Vagina (tissue), 2 donors: ENCODE data around the gene LIN37.

Experiments
- CTCF ChIP-seq, 3 experiments: fragments of 450-650 bp in 2 of 3; fragments of 200-600 bp in 1 of 3; sonication (generic) in 1 of 3; IDR thresholded peaks; one replicate each; pipeline ENCODE4 v1.5.1; 2017 to 2019; ENCODE audit warnings: antibody characterized with exemption in 3 of 3, mild to moderate bottlenecking in 2 of 3, moderate library complexity in 2 of 3
- POLR2A ChIP-seq, 2 donors: fragments of 450-650 bp; IDR thresholded peaks; one replicate each; pipeline ENCODE4 v1.6.1; 2017; ENCODE audit warnings: antibody characterized with exemption in 2 of 2, mild to moderate bottlenecking in 2 of 2, moderate library complexity in 2 of 2

GRCh38 chr19:35717665-35718344 lies 30.6 kb upstream of the LIN37 start, which contains the start of gene KMT2B:
- TF ChIP-seq CTCF (IDR thresholded peaks at IDR 0.05) (no peak), POLR2A (IDR thresholded peaks at IDR 0.05) (no peak)
